ENCODE measurements around the gene TIMM8A. TPM values are rescaled to one million over a fixed set of nuclear protein-coding genes. Genes with fewer than 3 reads are reported as not detected.

The TIMM8A gene
- total and polyA plus RNA-seq, 9 donors = 4.7 to 13.3 (median 9.5) TPM

DNA sequence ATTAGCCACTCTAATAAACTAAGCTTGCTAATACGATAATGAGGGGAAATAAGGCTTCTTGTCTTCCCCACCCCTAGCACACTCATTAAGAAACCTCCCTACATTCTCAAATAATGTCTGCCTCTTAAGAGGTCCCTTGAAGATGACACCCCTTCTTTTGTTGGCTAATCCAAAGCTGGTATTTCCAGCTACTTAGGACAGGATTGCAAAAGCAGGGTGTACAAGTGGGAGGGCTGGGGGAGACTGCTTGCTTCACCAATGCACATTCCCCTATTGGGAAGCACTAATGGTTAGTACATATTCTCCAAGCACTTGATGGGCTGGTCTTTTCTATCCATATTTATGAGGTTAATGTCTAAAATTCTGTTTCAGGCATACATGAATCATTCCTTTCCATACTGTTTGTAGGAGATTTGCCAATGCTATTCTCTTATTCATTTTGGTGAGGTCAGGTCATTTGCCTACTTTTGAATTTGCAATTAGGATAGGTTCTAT, 16.8 kb upstream of the TIMM8A start:
- Histone ChIP-seq H3K27ac (no peak overlapping the region), H3K27me3 (no peaks in the 10 kb centered on the region), H3K9me3 (peaks cover 0 to 3% of the 10 kb centered on the region in 2 donors), H3K4me3 (no peak overlapping the region), H3K4me1 (ENCODE audit: insufficient read depth) (no peaks in the 10 kb centered on the region), H3K36me3 (no peaks in the 10 kb centered on the region)
- WGBS, 3 donors = 75 to 91% (median 76%) methylated on average over 1 of the region's 1 CpG
- no peak for TF ChIP-seq EP300 (IDR thresholded peaks at IDR 0.05)
- TF ChIP-seq, protein P1, sequence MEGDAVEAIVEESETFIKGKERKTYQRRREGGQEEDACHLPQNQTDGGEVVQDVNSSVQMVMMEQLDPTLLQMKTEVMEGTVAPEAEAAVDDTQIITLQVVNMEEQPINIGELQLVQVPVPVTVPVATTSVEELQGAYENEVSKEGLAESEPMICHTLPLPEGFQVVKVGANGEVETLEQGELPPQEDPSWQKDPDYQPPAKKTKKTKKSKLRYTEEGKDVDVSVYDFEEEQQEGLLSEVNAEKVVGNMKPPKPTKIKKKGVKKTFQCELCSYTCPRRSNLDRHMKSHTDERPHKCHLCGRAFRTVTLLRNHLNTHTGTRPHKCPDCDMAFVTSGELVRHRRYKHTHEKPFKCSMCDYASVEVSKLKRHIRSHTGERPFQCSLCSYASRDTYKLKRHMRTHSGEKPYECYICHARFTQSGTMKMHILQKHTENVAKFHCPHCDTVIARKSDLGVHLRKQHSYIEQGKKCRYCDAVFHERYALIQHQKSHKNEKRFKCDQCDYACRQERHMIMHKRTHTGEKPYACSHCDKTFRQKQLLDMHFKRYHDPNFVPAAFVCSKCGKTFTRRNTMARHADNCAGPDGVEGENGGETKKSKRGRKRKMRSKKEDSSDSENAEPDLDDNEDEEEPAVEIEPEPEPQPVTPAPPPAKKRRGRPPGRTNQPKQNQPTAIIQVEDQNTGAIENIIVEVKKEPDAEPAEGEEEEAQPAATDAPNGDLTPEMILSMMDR (IDR thresholded peaks at IDR 0.05) = no peak
- no peak for TF ChIP-seq POLR2A (IDR thresholded peaks at IDR 0.05)
- DNase-seq = no peak
- intact Hi-C loops (cut with DNase I) = no loop called here

DNA sequence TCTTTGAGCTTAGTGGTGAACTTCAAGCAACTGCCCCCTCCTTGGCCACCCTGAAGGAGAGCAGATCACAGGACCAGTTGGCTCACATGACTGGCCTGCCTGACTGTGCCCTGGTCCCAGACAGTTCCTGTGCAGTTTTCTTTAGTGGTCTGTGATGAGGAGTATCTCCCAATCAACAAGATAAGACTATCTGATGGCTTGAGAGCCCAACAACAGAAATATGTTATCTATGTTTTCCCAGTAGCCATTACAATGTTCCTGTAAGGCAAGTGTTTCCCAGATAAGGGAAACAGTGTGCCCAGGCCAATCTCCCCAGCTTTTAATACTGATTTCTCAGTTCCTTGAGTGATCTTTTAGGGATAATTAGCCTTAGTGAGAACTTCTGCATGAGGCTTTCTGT, 14.2 kb upstream of the TIMM8A start:
- intact Hi-C loops (cut with DNase I) = no loop called here
- TF ChIP-seq EP300 (IDR thresholded peaks at IDR 0.05) (no peak), POLR2A (IDR thresholded peaks at IDR 0.05) (no peak)
- TF ChIP-seq, protein P1 (IDR thresholded peaks at IDR 0.05) = no peak
- H3K4me1 ChIP-seq (ENCODE audit: insufficient read depth) = no peaks in the 10 kb centered on the region
- H3K9me3 ChIP-seq = peaks cover 0 to 1% of the 10 kb centered on the region in 2 donors
- no peaks in the 10 kb centered on the region for H3K27me3 ChIP-seq
- H3K36me3 ChIP-seq = no peaks in the 10 kb centered on the region
- no peak for DNase-seq
- no peak overlapping the region for H3K4me3 ChIP-seq
- H3K27ac ChIP-seq = no peak overlapping the region

DNA sequence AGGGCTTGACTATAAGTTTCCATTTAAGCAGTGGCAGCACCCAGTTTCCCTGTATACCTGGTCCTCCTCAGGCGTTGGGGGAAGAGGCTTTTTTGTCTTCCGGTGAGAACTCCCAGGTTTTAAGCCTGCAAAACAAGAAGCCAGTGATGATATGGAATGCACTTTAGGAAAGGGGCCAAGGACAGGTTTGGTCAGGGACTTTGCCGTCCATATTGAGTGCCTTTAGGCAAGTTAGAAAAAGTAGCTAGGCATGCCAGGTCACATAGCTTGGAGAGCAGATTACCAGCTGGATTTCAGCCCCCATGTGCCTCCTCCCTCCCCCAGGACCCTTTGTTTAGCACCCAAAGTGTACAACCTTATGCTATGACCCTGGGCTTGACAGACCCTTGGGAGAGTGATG, 13.6 kb upstream of the TIMM8A start:
- TF ChIP-seq EP300 (IDR thresholded peaks at IDR 0.05) = no peak
- no peak for TF ChIP-seq POLR2A (IDR thresholded peaks at IDR 0.05)
- TF ChIP-seq, protein P1 (IDR thresholded peaks at IDR 0.05) = no peak
- intact Hi-C loops (cut with DNase I) = no loop called here
- Histone ChIP-seq H3K9me3 (no peaks in the 10 kb centered on the region), H3K4me1 (ENCODE audit: insufficient read depth) (no peaks in the 10 kb centered on the region), H3K4me3 (no peak overlapping the region), H3K27me3 (no peaks in the 10 kb centered on the region), H3K27ac (no peak overlapping the region), H3K36me3 (no peaks in the 10 kb centered on the region)
- DNase-seq = no peak
- 43 to 61% (median 56%) methylated on average over 3 of the region's 3 CpGs for WGBS, 3 donors

DNA sequence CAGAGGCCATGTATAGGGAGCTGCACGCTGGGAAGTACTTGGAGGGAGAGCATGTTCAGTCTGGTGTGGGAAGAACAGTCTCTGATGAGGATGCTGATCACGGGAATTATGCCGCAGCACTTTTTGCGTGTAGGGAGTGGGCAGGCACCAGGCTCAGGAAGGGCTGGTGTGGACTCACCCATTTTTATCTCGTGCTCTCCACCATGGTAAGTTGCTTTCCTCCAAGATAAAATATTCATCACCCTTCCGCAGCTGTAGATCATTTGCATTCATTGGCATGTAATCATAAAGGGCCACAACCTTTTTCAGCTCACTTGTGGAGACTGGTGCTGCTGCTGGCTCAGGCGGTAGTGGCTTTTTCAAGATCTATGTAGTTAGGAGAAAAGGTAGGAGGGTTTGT, 11.8 kb upstream of the TIMM8A start:
- Histone ChIP-seq H3K27me3 (no peaks in the 10 kb centered on the region), H3K27ac (no peak overlapping the region), H3K4me1 (ENCODE audit: insufficient read depth) (no peaks in the 10 kb centered on the region), H3K4me3 (no peak overlapping the region), H3K9me3 (no peaks in the 10 kb centered on the region), H3K36me3 (no peaks in the 10 kb centered on the region)
- no peak for TF ChIP-seq POLR2A (IDR thresholded peaks at IDR 0.05)
- TF ChIP-seq, protein P1 (IDR thresholded peaks at IDR 0.05) = no peak
- TF ChIP-seq EP300 (IDR thresholded peaks at IDR 0.05) = no peak
- no peak for DNase-seq
- intact Hi-C loops (cut with DNase I) = no loop called here
- 60 to 75% (median 62%) methylated on average over 7 of the region's 7 CpGs for WGBS, 3 donors

All from ovary (tissue), 9 donors.